K562 (cell line): ENCODE data around the gene PHC1. TPM values are rescaled to one million over a fixed set of nuclear protein-coding genes. Genes with fewer than 3 reads are reported as not detected.

ENCODE experiments used
- KLF1 ChIP-seq: fragments of 450-650 bp; IDR thresholded peaks from 2 replicates; pipeline ENCODE4 v1.6.1; 2016; ENCODE audit warnings: missing genetic modification characterization, missing compliant biosample characterization
- MCM5 ChIP-seq: fragments of 450-650 bp; IDR thresholded peaks from 2 replicates; pipeline ENCODE4 v1.6.1; 2016; ENCODE audit warnings: low read depth
- RAD51 ChIP-seq: fragments of 450-650 bp; IDR thresholded peaks from 2 replicates; pipeline ENCODE4 v1.7.1; 2016; ENCODE audit warnings: low read depth, mild to moderate bottlenecking, borderline replicate concordance
- ZFX ChIP-seq: sonication (generic); formaldehyde crosslinking; IDR thresholded peaks from 2 replicates; pipeline ENCODE4 v1.8.0; 2022; ENCODE audit warnings: mild to moderate bottlenecking, missing genetic modification reagents, moderate library complexity
- polyA plus RNA-seq, 8 experiments: library from polyadenylated mRNA; depleted of rRNA in 4 of 8; stranded (reverse) in 5 of 8; unstranded in 3 of 8; fragments of >200 nt; fragmentation: Nextera tagmentation in 2 of 8; fragmentation: Illumina TruSeq in 1 of 8; extraction: Ambion mirVana in 2 of 8; extraction: Trizol in 1 of 8; gene quantifications; 2 replicates each; pipeline versions ENCODE4 v1.2.1 to v1.2.3, GENCODE V29; 2011 to 2014; ENCODE audit warnings: inconsistent platforms in 1 of 8, missing spikeins in 1 of 8
- total RNA-seq, 7 experiments: library from RNA; depleted of rRNA in 6 of 7; stranded (reverse); fragments of >200 nt in 6 of 7; fragmentation: Illumina TruSeq in 2 of 7; extraction: Trizol in 2 of 7; gene quantifications; 2 replicates each; pipeline versions ENCODE4 v1.2.1 to v1.2.3, GENCODE V29; 2011 to 2021; ENCODE audit warnings: low replicate concordance in 1 of 7
- TF ChIP-seq, protein P1 (sequence below), 2 experiments: fragments of 450-650 bp; IDR thresholded peaks; 2 replicates each; pipeline ENCODE4 v1.6.1; 2016; ENCODE audit warnings: mild to moderate bottlenecking in 2 of 2, borderline replicate concordance in 1 of 2, low read depth in 1 of 2, moderate library complexity in 1 of 2

Gene PHC1
- total and polyA plus RNA-seq, 9 of the 15 experiments (the other 6 are each of a cell fraction or from before 2014, with no cell fraction given), result 1.9 to 13.7 (median 6.9) TPM

DNA sequence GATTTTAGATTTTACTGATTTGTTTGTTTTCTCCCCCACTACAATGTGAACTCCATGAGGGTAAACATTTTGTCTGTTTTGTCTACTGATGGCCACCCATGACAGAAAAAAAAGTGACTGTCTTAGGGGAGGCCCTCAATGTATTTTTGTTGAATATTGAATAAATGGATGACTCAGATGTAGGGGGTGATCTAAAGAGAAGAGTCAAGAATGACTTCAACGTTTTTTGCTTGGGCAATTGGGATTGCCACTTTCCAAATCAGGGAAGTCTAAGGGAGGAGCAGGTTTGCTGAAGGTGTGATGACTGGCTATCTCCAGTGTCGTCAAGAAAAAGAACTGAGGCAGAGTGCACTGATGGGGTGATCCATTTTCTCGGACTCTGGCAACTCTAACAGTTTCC lies 10.7 kb upstream of the PHC1 start (continued):
- TF ChIP-seq, protein P1, sequence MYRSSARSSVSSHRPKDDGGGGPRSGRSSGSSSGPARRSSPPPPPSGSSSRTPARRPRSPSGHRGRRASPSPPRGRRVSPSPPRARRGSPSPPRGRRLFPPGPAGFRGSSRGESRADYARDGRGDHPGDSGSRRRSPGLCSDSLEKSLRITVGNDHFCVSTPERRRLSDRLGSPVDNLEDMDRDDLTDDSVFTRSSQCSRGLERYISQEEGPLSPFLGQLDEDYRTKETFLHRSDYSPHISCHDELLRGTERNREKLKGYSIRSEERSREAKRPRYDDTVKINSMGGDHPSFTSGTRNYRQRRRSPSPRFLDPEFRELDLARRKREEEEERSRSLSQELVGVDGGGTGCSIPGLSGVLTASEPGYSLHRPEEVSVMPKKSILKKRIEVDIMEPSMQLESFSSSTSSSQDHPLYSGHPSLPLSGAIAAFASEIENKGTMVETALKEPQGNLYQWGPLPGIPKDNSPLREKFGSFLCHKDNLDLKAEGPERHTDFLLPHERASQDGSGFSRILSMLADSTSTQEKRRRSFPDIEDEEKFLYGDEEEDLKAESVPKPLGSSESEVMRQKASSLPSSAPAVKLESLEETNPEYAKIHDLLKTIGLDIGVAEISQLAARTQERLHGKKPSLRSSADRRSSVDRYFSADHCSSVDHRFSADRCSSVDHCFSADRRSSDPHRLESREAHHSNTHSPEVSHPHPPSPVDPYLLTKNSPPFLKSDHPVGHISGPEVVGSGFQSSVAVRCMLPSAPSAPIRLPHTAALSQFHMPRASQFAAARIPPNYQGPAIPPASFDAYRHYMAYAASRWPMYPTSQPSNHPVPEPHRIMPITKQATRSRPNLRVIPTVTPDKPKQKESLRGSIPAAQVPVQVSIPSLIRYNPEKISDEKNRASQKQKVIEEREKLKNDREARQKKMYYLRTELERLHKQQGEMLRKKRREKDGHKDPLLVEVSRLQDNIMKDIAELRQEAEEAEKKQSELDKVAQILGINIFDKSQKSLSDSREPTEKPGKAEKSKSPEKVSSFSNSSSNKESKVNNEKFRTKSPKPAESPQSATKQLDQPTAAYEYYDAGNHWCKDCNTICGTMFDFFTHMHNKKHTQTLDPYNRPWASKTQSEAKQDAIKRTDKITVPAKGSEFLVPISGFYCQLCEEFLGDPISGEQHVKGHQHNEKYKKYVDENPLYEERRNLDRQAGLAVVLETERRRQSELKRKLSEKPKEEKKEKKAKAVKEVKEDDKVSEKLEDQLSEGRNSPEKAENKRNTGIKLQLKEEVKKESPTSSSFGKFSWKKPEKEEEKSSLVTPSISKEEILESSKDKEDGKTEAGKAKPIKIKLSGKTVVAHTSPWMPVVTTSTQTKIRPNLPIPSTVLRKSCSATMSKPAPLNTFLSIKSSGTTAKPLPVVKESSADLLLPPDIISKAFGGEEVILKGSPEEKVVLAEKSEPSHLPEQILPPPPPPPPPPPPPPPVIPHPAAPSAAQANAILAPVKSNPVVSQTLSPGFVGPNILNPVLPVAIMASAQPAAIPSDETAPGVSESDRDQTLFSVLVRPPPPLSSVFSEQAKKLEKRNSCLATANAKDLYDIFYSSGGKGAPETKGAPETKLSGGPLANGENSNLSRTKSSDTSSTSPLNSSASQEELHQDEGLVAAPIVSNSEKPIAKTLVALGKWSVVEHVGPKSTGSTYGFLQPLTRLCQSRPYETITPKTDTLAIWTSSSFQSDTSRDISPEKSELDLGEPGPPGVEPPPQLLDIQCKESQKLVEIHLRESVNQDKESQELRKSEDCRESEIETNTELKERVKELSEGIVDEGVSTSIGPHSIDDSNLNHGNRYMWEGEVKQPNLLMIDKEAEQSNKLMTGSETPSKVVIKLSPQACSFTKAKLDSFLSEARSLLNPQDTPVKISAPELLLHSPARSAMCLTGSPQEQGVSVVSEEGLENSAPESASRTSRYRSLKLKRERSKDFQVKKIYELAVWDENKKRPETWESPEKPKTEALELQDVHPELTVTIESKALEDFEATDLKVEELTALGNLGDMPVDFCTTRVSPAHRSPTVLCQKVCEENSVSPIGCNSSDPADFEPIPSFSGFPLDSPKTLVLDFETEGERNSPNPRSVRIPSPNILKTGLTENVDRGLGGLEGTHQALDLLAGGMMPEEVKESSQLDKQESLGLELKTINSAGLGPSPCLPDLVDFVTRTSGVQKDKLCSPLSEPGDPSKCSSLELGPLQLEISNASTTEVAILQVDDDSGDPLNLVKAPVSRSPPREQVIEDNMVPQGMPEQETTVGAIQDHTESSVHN (IDR thresholded peaks at IDR 0.05; ENCODE audit: borderline replicate concordance in 1 of 2, low read depth in 1 of 2), result no peak
- TF ChIP-seq RAD51 (no peak), ZFX (CRISPR knock-in tag) (no peak), KLF1 (tag) (no peak), MCM5 (no peak)
